Islet precursor cell (in vitro differentiated cells): ENCODE data around the gene SPATA4.

Source experiments
- DNase-seq: peaks from one replicate; pipeline ENCODE4 v3.0.0-alpha.2; 2018

Gene SPATA4

DNA sequence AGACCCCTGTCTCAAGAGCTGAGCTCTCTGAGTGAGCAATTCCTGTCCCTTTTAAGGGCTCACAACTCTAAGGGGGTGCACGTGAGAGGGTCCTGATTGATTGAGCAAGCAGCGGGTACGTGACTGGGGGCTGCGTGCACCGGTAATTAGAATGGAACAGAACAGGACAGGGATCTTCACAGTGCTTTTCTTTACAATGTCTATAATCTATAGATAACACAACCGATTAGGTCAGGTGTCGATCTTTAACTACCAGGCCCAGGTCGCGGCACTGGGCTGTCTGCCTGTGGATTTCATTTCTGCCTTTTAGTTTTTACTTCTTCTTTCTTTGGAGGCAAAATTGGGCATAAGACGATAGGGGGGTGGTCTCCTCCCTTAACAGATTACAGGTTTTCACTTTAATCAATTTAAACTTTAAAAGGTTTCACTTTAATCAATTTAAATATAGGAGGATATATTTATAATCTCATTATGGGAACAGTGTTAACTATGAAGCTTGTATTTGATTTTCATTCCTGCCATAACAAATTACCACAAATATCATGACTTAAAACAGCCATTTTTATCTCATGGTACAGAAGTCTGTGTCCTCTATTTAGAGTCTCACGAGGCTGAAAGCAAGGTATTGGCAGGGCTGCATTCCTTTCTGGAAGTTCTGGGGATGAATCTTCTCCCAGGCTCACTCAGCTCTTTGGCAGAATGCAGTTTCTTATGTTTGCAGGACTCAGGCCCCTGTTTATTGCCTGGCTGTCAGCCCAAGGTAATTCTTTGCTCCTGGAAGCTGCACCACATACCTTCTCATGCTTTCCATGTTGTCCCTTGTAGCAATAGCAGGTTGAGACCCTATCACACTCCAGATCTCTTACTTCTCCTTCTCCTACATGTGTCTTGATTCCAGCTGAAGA, 5.2 kb downstream of the SPATA4 start:
- DNase-seq: peak; percentile 79

DNA sequence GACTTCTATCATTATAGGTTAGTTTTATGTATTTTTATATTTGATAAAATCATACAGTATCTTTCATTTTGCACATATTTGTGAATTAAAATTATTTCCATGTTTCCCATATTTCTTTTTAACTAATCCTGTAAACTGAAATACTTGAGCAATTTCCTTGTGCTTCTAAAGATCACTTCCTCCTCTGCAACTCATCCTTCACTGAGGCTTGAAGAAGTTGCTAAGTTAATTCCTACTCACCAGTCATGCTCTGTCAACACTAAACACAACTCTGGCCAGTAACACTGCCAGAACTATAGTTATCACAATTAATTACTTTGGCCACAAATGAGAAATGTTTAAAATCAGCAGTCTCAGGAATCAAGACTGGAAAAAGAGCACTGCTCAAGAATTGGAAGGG, 6.7 kb downstream of the SPATA4 start:
- DNase-seq: no peak

DNA sequence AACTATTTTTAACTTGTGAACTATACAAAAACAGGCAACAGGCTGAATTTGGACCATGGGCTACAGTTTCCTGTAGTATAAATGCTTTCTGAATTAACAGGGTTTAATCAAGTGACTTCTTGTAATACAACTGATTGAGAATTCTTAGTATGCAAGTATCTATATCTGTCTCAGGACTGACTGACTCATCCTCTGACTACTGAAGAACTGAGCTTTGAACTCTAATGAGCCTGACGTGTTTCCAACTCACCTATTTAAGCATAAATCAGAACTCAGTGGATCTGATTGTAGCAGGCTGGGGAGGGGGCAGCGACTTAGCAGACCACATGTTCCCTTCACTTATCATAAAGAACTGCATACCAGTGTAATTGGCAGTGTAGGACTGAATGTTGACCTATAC, 7.8 kb downstream of the SPATA4 start:
- no peak for DNase-seq

DNA sequence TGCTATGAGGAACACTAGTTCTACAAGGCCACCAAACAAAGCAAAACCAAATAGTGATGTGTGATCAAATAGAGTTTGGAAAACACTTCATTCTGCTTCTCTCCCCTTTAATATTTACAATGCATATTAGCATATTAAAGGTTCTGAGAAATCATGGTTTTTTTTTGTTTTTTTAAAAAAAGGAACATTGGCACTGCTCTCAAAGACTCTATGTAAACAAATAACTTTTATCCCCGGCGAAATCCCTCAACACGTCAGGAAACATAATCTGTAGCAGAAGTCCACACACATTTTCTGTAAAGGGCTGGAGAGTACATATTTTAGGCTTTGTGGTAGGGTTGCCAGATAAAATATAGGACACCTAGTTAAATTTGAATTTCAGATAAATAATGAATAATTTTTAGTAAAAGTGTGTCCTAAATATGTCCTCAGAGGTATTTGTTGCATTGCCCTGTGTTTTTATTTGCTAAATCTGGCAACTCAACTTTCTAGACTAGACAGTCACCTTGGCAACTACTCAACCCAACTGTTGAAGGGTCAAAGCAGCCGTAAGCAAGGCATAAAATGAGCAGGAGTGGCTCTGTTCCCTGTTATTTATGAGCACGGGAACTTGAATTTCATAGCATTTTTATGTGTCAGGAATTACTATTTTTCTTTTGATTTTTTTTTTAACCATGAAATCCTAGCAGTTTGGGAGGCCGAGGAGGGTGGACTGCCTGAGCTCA, 8.6 kb downstream of the SPATA4 start:
- DNase-seq: no peak

- no peak for DNase-seq
Measured at GRCh38 chr4:176186067-176186466, 9.3 kb downstream of the SPATA4 start.

GRCh38 chr4:176185051-176185450, 10.3 kb downstream of the SPATA4 start:
- DNase-seq: no peak

GRCh38 chr4:176163041-176163440, 32.3 kb downstream of the SPATA4 start:
- DNase-seq: no peak

GRCh38 chr4:176156656-176157055, 38.7 kb downstream of the SPATA4 start:
- DNase-seq: no peak

- DNase-seq: no peak
Measured at GRCh38 chr4:176153124-176153523, 42.3 kb downstream of the SPATA4 start.

- DNase-seq: no peak
Measured at GRCh38 chr4:176150704-176151103, 44.7 kb downstream of the SPATA4 start.

- no peak for DNase-seq
Measured at GRCh38 chr4:176150356-176150682, 45.1 kb downstream of the SPATA4 start.

- DNase-seq: no peak
Measured at GRCh38 chr4:176149680-176150355, 45.6 kb downstream of the SPATA4 start.

- no peak for DNase-seq
Measured at GRCh38 chr4:176142253-176142652, 53.1 kb downstream of the SPATA4 start.

DNA sequence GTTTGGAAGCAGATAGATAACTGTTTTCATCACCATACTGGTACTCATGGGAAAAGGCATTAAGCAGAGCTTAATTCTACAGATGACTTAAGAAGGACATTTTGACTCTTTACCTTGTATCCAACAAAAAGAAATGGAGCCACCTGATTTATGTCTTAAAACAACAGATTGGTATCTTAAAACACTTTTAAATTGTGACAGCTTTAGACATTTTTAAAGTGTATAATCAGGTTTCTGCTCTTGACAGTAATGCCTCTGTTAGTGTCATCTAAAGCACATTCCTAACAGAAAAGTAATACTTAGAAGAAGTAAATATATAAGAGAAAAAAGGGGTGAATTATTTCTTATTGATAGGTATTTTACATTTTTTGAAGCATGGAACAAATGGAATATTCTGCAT, 55.9 kb downstream of the SPATA4 start:
- no peak for DNase-seq

- no peak for DNase-seq
Measured at GRCh38 chr4:176137631-176138030, 57.8 kb downstream of the SPATA4 start.

- DNase-seq: no peak
Measured at GRCh38 chr4:176134670-176135069, 60.7 kb downstream of the SPATA4 start.
